ENCODE measurements around the gene NSG2.

- no peak for TF ChIP-seq POLR2A (IDR thresholded peaks at IDR 0.05; ENCODE audit: low read depth)
- no peak for TF ChIP-seq CTCF (IDR thresholded peaks at IDR 0.05)
- no peak for TF ChIP-seq POLR2AphosphoS5 (IDR thresholded peaks at IDR 0.05)
- no peak for TF ChIP-seq EP300 (IDR thresholded peaks at IDR 0.05)
Measured at GRCh38 chr5:174011441-174011840, 34.1 kb upstream of the NSG2 start.

Data from esophagus muscularis mucosa (tissue), 4 donors.